PC-9 (cell line): ENCODE measurements around the gene ACKR2. TPM values are rescaled to one million over a fixed set of nuclear protein-coding genes. Genes with fewer than 3 reads are reported as not detected.
A peak's percentile ranks its signal among the peaks of the same experiment; 100 is the strongest.
"Not testable (repeated sequence)": the region's sequence is repeated elsewhere in the genome, so short reads cannot be mapped to it uniquely, and the experiment has no call there.

Experiments used
- BruUV-seq: library from RNA; stranded (reverse); fragments of 400-500 nt; replicated peaks from 2 replicates; lab custom pipeline; 2021; lab: Mats Ljungman, UMichigan
- CTCF ChIA-PET: fragments of 300-600 bp; sonication (Branson Sonifier 250); formaldehyde crosslinking; loops from one replicate; lab custom pipeline; 2022; ENCODE audit warnings: antibody characterized with exemption; lab: Charles Lee
- POLR2A ChIA-PET: fragments of 300-600 bp; sonication (Branson Sonifier 250); formaldehyde crosslinking; loops from one replicate; lab custom pipeline; 2022; ENCODE audit warnings: antibody characterized with exemption; ENCODE audit not compliant: unreplicated experiment; lab: Charles Lee
- DNase-seq, 2 experiments: peaks; one replicate each; pipeline versions ENCODE4 v3.0.0 to v3.0.0-alpha.2; 2015 to 2022; ENCODE audit warnings: mixed read lengths in 1 of 2
- H2AFZ ChIP-seq: fragments of 200-600 bp; sonication (generic); 2 replicates; pipeline ENCODE4 v1.8.1; 2017; ENCODE audit warnings: antibody characterized with exemption
- H3F3A ChIP-seq: fragments of 200-600 bp; sonication (generic); 2 replicates; pipeline ENCODE4 v1.8.1; 2017; ENCODE audit warnings: antibody characterized with exemption, mild to moderate bottlenecking, low read depth; ENCODE audit not compliant: insufficient read depth
- H3K27ac ChIP-seq: fragments of 200-600 bp; sonication (generic); 2 replicates; pipeline ENCODE4 v1.6.1; 2016; ENCODE audit warnings: mixed run types
- H3K27me3 ChIP-seq: fragments of 200-600 bp; sonication (generic); 2 replicates; pipeline ENCODE4 v1.6.1; 2016; ENCODE audit warnings: low read depth, mixed run types; ENCODE audit not compliant: insufficient read depth
- H3K36me3 ChIP-seq: fragments of 200-600 bp; sonication (generic); 2 replicates; pipeline ENCODE4 v1.6.1; 2016; ENCODE audit warnings: low read depth, mixed run types
- H3K4me1 ChIP-seq: fragments of 200-600 bp; sonication (generic); replicated peaks from 2 replicates; pipeline ENCODE4 v1.6.1; 2016; ENCODE audit warnings: mixed run types; ENCODE audit not compliant: insufficient read depth
- H3K4me2 ChIP-seq: fragments of 200-600 bp; sonication (generic); 2 replicates; pipeline ENCODE4 v1.6.1; 2017; ENCODE audit warnings: mixed run types
- H3K4me3 ChIP-seq: fragments of 200-600 bp; sonication (generic); 2 replicates; pipeline ENCODE4 v1.6.1; 2016; ENCODE audit warnings: mixed run types
- H3K79me2 ChIP-seq: fragments of 200-600 bp; sonication (generic); 2 replicates; pipeline ENCODE4 v1.6.1; 2017; ENCODE audit warnings: low read depth, mixed run types
- H3K9me2 ChIP-seq: fragments of 200-600 bp; sonication (generic); 2 replicates; pipeline ENCODE4 v1.8.1; 2017; ENCODE audit warnings: mild to moderate bottlenecking; ENCODE audit not compliant: insufficient read depth
- H3K9me3 ChIP-seq: fragments of 200-600 bp; sonication (generic); 2 replicates; pipeline ENCODE4 v1.8.1; 2016; ENCODE audit warnings: low read depth; ENCODE audit not compliant: insufficient read depth
- H4K20me1 ChIP-seq: fragments of 200-600 bp; sonication (generic); 2 replicates; pipeline ENCODE4 v1.8.1; 2017; ENCODE audit not compliant: insufficient read depth
- EZH2 ChIP-seq: fragments of 200-600 bp; sonication (generic); IDR thresholded peaks from 2 replicates; pipeline ENCODE4 v1.8.0; 2017; ENCODE audit warnings: antibody characterized with exemption, low read depth
- intact Hi-C: fragments of 100-400 bp; cut with micrococcal nuclease; formaldehyde crosslinking; loops from one replicate; pipeline ENCODE4 v1.10.0; 2022; ENCODE audit not compliant: unreplicated experiment
- total RNA-seq: library from RNA; stranded (reverse); gene quantifications from 2 replicates; pipeline ENCODE4 v1.2.3, GENCODE V29; 2021
- TF ChIP-seq, protein P1 (sequence below): fragments of 200-600 bp; sonication (generic); conservative IDR thresholded peaks from 2 replicates; pipeline ENCODE4 v1.6.1; 2017; ENCODE audit warnings: mixed run types, antibody characterized with exemption, mild to moderate bottlenecking, moderate library complexity

Gene ACKR2
- total RNA-seq, 1 experiment from 2014 or later, result 2.9 TPM

DNA sequence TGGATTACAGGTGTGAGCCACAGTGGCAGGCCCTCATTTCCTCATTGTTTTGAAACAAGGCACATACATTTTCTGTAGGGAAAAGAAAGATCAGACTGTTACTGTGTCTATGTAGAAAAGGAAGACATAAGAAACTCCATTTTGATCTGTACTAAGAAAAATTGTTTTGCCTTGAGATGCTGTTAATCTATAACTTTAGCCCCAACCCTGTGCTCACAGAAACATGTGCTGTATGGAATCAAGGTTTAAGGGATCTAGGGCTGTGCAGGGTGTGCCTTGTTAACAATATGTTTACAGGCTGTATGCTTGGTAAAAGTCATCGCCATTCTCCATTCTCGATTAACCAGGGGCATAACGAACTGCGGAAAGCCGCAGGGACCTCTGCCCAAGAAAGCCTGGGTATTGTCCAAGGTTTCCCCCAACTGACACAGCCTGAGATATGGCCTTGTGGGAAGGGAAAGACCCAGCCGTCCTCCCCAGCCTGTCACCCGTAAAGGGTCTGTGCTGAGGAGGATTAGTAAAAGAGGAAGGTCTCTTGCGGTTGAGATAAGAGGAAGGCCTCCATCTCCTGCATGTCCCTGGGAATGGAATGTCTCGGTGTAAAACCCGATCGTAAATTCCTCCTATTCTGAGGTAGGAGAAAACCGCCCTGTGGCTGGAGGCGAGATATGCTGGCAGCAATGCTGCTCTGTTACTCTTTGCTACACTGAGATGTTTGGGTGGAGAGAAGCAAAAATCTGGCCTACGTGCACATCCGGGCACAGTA is 2.1 kb downstream of the ACKR2 start:
- BruUV-seq, H2AFZ ChIP-seq, intact Hi-C loops, H3K9me3 ChIP-seq, CTCF ChIA-PET, POLR2A ChIA-PET, H3K27me3 ChIP-seq, H4K20me1 ChIP-seq, H3K36me3 ChIP-seq, H3K9me2 ChIP-seq: not testable (repeated sequence)
- Histone ChIP-seq H3K4me2 (peak overlapping the region; percentile 73), H3F3A (peaks cover 15% of the 10 kb centered on the region), H3K79me2 (peaks cover 65% of the 10 kb centered on the region), H3K4me1 (peaks cover 31% of the 10 kb centered on the region), H3K27ac (peak overlapping the region; percentile 91), H3K4me3 (peak overlapping the region; percentile 65)
- DNase-seq, result peak in 1 of 2 experiments; percentile 65

GRCh38 chr3:42814246-42814645 is 5.0 kb downstream of the ACKR2 start:
- Histone ChIP-seq H2AFZ (no peak overlapping the region), H3K79me2 (peaks cover 87% of the 10 kb centered on the region), H3K27ac (peak overlapping the region; percentile 48), H3K27me3 (no peaks in the 10 kb centered on the region), H3K4me1 (peaks cover 47% of the 10 kb centered on the region), H3K4me3 (no peak overlapping the region), H3K36me3 (no peaks in the 10 kb centered on the region), H3F3A (peaks cover 33% of the 10 kb centered on the region), H4K20me1 (no peaks in the 10 kb centered on the region; the same call in 1 of the 2 replicates), H3K4me2 (peak overlapping the region; percentile 41; the same call in 1 of the 2 replicates), H3K9me3 (no peaks in the 10 kb centered on the region), H3K9me2 (no peaks in the 10 kb centered on the region)
- ChIA-PET CTCF (no interaction called here), POLR2A (no interaction called here)
- TF ChIP-seq EZH2, result no peak
- TF ChIP-seq, protein P1, sequence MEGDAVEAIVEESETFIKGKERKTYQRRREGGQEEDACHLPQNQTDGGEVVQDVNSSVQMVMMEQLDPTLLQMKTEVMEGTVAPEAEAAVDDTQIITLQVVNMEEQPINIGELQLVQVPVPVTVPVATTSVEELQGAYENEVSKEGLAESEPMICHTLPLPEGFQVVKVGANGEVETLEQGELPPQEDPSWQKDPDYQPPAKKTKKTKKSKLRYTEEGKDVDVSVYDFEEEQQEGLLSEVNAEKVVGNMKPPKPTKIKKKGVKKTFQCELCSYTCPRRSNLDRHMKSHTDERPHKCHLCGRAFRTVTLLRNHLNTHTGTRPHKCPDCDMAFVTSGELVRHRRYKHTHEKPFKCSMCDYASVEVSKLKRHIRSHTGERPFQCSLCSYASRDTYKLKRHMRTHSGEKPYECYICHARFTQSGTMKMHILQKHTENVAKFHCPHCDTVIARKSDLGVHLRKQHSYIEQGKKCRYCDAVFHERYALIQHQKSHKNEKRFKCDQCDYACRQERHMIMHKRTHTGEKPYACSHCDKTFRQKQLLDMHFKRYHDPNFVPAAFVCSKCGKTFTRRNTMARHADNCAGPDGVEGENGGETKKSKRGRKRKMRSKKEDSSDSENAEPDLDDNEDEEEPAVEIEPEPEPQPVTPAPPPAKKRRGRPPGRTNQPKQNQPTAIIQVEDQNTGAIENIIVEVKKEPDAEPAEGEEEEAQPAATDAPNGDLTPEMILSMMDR, result no peak
- DNase-seq, result no peak
- BruUV-seq, result no TSS peak
- intact Hi-C loops, result no loop called here

- no TSS peak for BruUV-seq
- H3K4me3 ChIP-seq, result no peak overlapping the region
- intact Hi-C loops, result no loop called here
- H3K27me3 ChIP-seq, result no peaks in the 10 kb centered on the region
- peak overlapping the region; percentile 41 for H3K4me2 ChIP-seq
- POLR2A ChIA-PET, result no interaction called here
- no peaks in the 10 kb centered on the region for H3K9me3 ChIP-seq
- H4K20me1 ChIP-seq, result no peaks in the 10 kb centered on the region; the same call in 1 of the 2 replicates
- peak in 1 of 2 experiments; percentile 53 for DNase-seq
- H3K36me3 ChIP-seq, result no peaks in the 10 kb centered on the region
- H2AFZ ChIP-seq, result no peak overlapping the region
- peaks cover 31% of the 10 kb centered on the region for H3F3A ChIP-seq
- no peaks in the 10 kb centered on the region for H3K9me2 ChIP-seq
- peaks cover 80% of the 10 kb centered on the region for H3K79me2 ChIP-seq
- no peak for TF ChIP-seq EZH2
- TF ChIP-seq, protein P1, result no peak
- H3K4me1 ChIP-seq, result peaks cover 54% of the 10 kb centered on the region
- CTCF ChIA-PET, result no interaction called here
- peak overlapping the region; percentile 48 for H3K27ac ChIP-seq
Observed at GRCh38 chr3:42814914-42815507, 5.8 kb downstream of the ACKR2 start.
